ENCODE results near the gene CTDP1.

GRCh38 chr18:79796531-79797405, 117.2 kb downstream of the CTDP1 start:
- TF ChIP-seq, protein P1, sequence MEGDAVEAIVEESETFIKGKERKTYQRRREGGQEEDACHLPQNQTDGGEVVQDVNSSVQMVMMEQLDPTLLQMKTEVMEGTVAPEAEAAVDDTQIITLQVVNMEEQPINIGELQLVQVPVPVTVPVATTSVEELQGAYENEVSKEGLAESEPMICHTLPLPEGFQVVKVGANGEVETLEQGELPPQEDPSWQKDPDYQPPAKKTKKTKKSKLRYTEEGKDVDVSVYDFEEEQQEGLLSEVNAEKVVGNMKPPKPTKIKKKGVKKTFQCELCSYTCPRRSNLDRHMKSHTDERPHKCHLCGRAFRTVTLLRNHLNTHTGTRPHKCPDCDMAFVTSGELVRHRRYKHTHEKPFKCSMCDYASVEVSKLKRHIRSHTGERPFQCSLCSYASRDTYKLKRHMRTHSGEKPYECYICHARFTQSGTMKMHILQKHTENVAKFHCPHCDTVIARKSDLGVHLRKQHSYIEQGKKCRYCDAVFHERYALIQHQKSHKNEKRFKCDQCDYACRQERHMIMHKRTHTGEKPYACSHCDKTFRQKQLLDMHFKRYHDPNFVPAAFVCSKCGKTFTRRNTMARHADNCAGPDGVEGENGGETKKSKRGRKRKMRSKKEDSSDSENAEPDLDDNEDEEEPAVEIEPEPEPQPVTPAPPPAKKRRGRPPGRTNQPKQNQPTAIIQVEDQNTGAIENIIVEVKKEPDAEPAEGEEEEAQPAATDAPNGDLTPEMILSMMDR (IDR thresholded peaks at IDR 0.05; ENCODE audit: low read length) = no peak
- TF ChIP-seq EZH2 (IDR thresholded peaks at IDR 0.05; ENCODE audit: borderline replicate concordance, low read length) = no peak

Measured in OCI-LY1 (cell line).